RWPE1 (cell line): ENCODE measurements around the gene TTC29.
A peak's percentile ranks its signal among the peaks of the same experiment; 100 is the strongest.
"Not testable (repeated sequence)": the region's sequence is repeated elsewhere in the genome, so short reads cannot be mapped to it uniquely, and the experiment has no call there.

Experiments
- CTCF ChIA-PET: fragments of 350-600 bp; sonication (Branson Sonifier 250); formaldehyde crosslinking; extraction: SDS; loops from one replicate; lab custom pipeline; 2021; lab: Yijun Ruan, JAX
- POLR2A ChIA-PET: fragments of 400-600 bp; formaldehyde crosslinking; extraction: SDS; loops from one replicate; lab custom pipeline; 2020; ENCODE audit warnings: antibody characterized with exemption; ENCODE audit not compliant: low non-redundant PET; lab: Yijun Ruan, JAX
- DNase-seq: peaks from one replicate; pipeline ENCODE4 v3.0.0; 2012; ENCODE audit warnings: low spot score
- H3K27ac ChIP-seq: fragments of 450-650 bp; 2 replicates; pipeline ENCODE4 v1.5.1; 2017
- CTCF ChIP-seq: fragments of 450-650 bp; conservative IDR thresholded peaks from 2 replicates; pipeline ENCODE4 v1.5.1; 2017; ENCODE audit warnings: low read depth, mild to moderate bottlenecking

Gene TTC29

GRCh38 chr4:146790515-146790914 lies 155.1 kb downstream of the TTC29 start:
- POLR2A ChIA-PET, result no interaction called here
- no peak for TF ChIP-seq CTCF
- CTCF ChIA-PET, result no interaction called here
- peak; percentile 5 for DNase-seq
- no peak overlapping the region for H3K27ac ChIP-seq

- ChIA-PET POLR2A (no interaction called here), CTCF (interaction anchor here (0.6 kb wide), 1 partner anchor 109 kb away, joined by 3 read pairs; no protein-coding TSS in a partner anchor)
- no peak for DNase-seq
- no peak for TF ChIP-seq CTCF
- no peak overlapping the region for H3K27ac ChIP-seq
Observed at GRCh38 chr4:146787731-146788130, 157.9 kb downstream of the TTC29 start.

- TF ChIP-seq CTCF, result no peak
- CTCF ChIA-PET, result no interaction called here
- POLR2A ChIA-PET, result no interaction called here
- DNase-seq, result no peak
- H3K27ac ChIP-seq, result no peak overlapping the region
Observed at GRCh38 chr4:146776691-146777090, 169.0 kb downstream of the TTC29 start.

GRCh38 chr4:146763560-146763959 lies 182.1 kb downstream of the TTC29 start:
- ChIA-PET POLR2A (no interaction called here), CTCF (no interaction called here)
- no peak overlapping the region for H3K27ac ChIP-seq
- DNase-seq, result no peak
- no peak for TF ChIP-seq CTCF

GRCh38 chr4:146762016-146762415 lies 183.6 kb downstream of the TTC29 start:
- ChIA-PET POLR2A (no interaction called here), CTCF (interaction anchor here (0.5 to 0.7 kb wide), 3 partner anchors 9 to 57 kb away, joined by 3 to 5 read pairs (median 3); no protein-coding TSS in a partner anchor)
- no peak for TF ChIP-seq CTCF
- no peak overlapping the region for H3K27ac ChIP-seq
- DNase-seq, result no peak

GRCh38 chr4:146742416-146742815 lies 203.2 kb downstream of the TTC29 start:
- CTCF ChIA-PET, result no interaction called here
- no peak for TF ChIP-seq CTCF
- no peak for DNase-seq
- POLR2A ChIA-PET, result no interaction called here
- no peak overlapping the region for H3K27ac ChIP-seq

GRCh38 chr4:146739182-146739581 lies 206.5 kb downstream of the TTC29 start:
- POLR2A ChIA-PET, result no interaction called here
- DNase-seq, result no peak
- CTCF ChIA-PET, result no interaction called here
- TF ChIP-seq CTCF, result no peak
- H3K27ac ChIP-seq, result no peak overlapping the region

- CTCF ChIA-PET, POLR2A ChIA-PET, H3K27ac ChIP-seq, DNase-seq: not testable (repeated sequence)
Observed at GRCh38 chr4:146723519-146723918, 222.1 kb downstream of the TTC29 start.
